Measurements from ENCODE around the gene TMEM175. TPM values are rescaled to one million over a fixed set of nuclear protein-coding genes. Genes with fewer than 3 reads are reported as not detected.
"Not testable (repeated sequence)": the region's sequence is repeated elsewhere in the genome, so short reads cannot be mapped to it uniquely, and the experiment has no call there.

The TMEM175 gene
- total RNA-seq, 1 experiment from 2014 or later, result 7.0 TPM

- DNase-seq (ENCODE audit: low spot score), result peak; percentile 47
- in situ Hi-C loops (cut with HindIII; ENCODE audit: low sequenced_read_pairs), result no loop called here
These were observed 20.3 kb upstream of the TMEM175 start for GRCh38 chr4:911871-912490.

- peak; percentile 82 for DNase-seq (ENCODE audit: low spot score)
- in situ Hi-C loops (cut with HindIII; ENCODE audit: low sequenced_read_pairs), result no loop called here
These were observed 19.5 kb upstream of the TMEM175 start for GRCh38 chr4:912548-913279.

- in situ Hi-C loops (cut with HindIII; ENCODE audit: low sequenced_read_pairs), result no loop called here
- no peak for DNase-seq (ENCODE audit: low spot score)
These were observed 19.0 kb upstream of the TMEM175 start for GRCh38 chr4:913280-913618.

- DNase-seq (ENCODE audit: low spot score), result no peak
- in situ Hi-C loops (cut with HindIII; ENCODE audit: low sequenced_read_pairs), result no loop called here
These were observed 17.7 kb upstream of the TMEM175 start for GRCh38 chr4:914531-914930.

GRCh38 chr4:915041-915474 lies 17.2 kb upstream of the TMEM175 start:
- in situ Hi-C loops (cut with HindIII; ENCODE audit: low sequenced_read_pairs), result no loop called here
- DNase-seq (ENCODE audit: low spot score), result no peak

GRCh38 chr4:915595-915994 lies 16.7 kb upstream of the TMEM175 start:
- in situ Hi-C loops (cut with HindIII; ENCODE audit: low sequenced_read_pairs), result no loop called here
- DNase-seq (ENCODE audit: low spot score), result peak; percentile 34

- in situ Hi-C loops (cut with HindIII; ENCODE audit: low sequenced_read_pairs), result no loop called here
- no peak for DNase-seq (ENCODE audit: low spot score)
These were observed 14.8 kb upstream of the TMEM175 start for GRCh38 chr4:917466-917865.

- in situ Hi-C loops (cut with HindIII; ENCODE audit: low sequenced_read_pairs), result no loop called here
- DNase-seq (ENCODE audit: low spot score), result no peak
These were observed 14.3 kb upstream of the TMEM175 start for GRCh38 chr4:917992-918391.

- in situ Hi-C loops (cut with HindIII; ENCODE audit: low sequenced_read_pairs); DNase-seq (ENCODE audit: low spot score): not testable (repeated sequence)
These were observed 13.7 kb upstream of the TMEM175 start for GRCh38 chr4:918591-918990.

GRCh38 chr4:919004-919680 lies 13.1 kb upstream of the TMEM175 start:
- DNase-seq (ENCODE audit: low spot score); in situ Hi-C loops (cut with HindIII; ENCODE audit: low sequenced_read_pairs): not testable (repeated sequence)

GRCh38 chr4:921830-922331 lies 10.4 kb upstream of the TMEM175 start:
- in situ Hi-C loops (cut with HindIII; ENCODE audit: low sequenced_read_pairs), result no loop called here

GRCh38 chr4:924107-925096 lies 7.9 kb upstream of the TMEM175 start:
- no peak for DNase-seq (ENCODE audit: low spot score)
- in situ Hi-C loops (cut with HindIII; ENCODE audit: low sequenced_read_pairs), result no loop called here

More at GRCh38 chr4:921830-922331, 10.4 kb upstream of the TMEM175 start:
- no peak for DNase-seq (ENCODE audit: low spot score)

GRCh38 chr4:925171-925570 lies 7.1 kb upstream of the TMEM175 start:
- in situ Hi-C loops (cut with HindIII; ENCODE audit: low sequenced_read_pairs), result no loop called here
- DNase-seq (ENCODE audit: low spot score), result no peak

GRCh38 chr4:925771-926500 lies 6.3 kb upstream of the TMEM175 start:
- no peak for DNase-seq (ENCODE audit: low spot score)
- in situ Hi-C loops (cut with HindIII; ENCODE audit: low sequenced_read_pairs), result no loop called here

- in situ Hi-C loops (cut with HindIII; ENCODE audit: low sequenced_read_pairs), result no loop called here
- DNase-seq (ENCODE audit: low spot score), result peak; percentile 64
These were observed 5.7 kb upstream of the TMEM175 start for GRCh38 chr4:926538-926937.

GRCh38 chr4:927566-927965 lies 4.7 kb upstream of the TMEM175 start:
- DNase-seq (ENCODE audit: low spot score); in situ Hi-C loops (cut with HindIII; ENCODE audit: low sequenced_read_pairs): not testable (repeated sequence)

- in situ Hi-C loops (cut with HindIII; ENCODE audit: low sequenced_read_pairs), result no loop called here
- DNase-seq (ENCODE audit: low spot score), result no peak
These were observed 3.0 kb upstream of the TMEM175 start for GRCh38 chr4:929096-929765.

- no peak for DNase-seq (ENCODE audit: low spot score)
- in situ Hi-C loops (cut with HindIII; ENCODE audit: low sequenced_read_pairs), result loop anchor here (5.0 kb wide), 1 partner anchor 42 kb away; the partner anchor contains the start of gene DGKQ
These were observed 2.2 kb upstream of the TMEM175 start for GRCh38 chr4:930028-930551.
